ENCODE measurements around the gene NCBP3.

The NCBP3 gene

GRCh38 chr17:3835410-3836229 lies 10.4 kb downstream of the NCBP3 start:
- H3K4me3 ChIP-seq (ENCODE audit: low read length in 2 of 2) = no peak overlapping the region
- peaks cover 14 to 16% of the 10 kb centered on the region in 2 donors for H3K4me1 ChIP-seq (ENCODE audit: control insufficient read depth in 2 of 2, insufficient read depth in 2 of 2, low read length in 2 of 2)
- peaks cover 35 to 48% of the 10 kb centered on the region in 2 donors for H3K36me3 ChIP-seq (ENCODE audit: control insufficient read depth in 2 of 2, insufficient read depth in 2 of 2, low read length in 2 of 2)
- H3K9me3 ChIP-seq (ENCODE audit: control insufficient read depth in 2 of 2, low read length in 2 of 2) = no peaks in the 10 kb centered on the region
- H3K27ac ChIP-seq (ENCODE audit: low read depth in 2 of 2, low read length in 2 of 2) = no peak overlapping the region
- H3K9ac ChIP-seq (ENCODE audit: low read depth in 1 of 2, low read length in 2 of 2) = no peak overlapping the region
- no peaks in the 10 kb centered on the region for H3K27me3 ChIP-seq (ENCODE audit: control insufficient read depth in 2 of 2, insufficient read depth in 2 of 2, low read length in 2 of 2)

DNA sequence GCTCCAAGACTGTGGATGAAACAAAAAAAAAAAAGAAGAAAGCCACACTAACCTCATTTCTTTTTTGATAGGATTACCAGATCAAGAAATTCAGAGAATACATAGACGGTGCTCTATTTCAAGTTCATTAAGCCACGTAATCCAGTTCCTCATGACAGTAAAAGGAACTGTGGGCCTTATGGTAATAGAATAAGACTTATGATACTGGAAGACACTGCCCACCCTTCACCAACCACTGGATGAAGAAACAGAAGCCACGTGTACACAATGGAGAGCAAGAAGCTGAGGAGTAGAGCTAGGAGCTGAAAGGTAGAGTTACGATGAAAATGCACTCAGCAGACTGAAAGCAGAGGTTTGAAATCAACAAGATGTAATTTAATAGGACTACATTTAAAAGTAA lies 11.2 kb downstream of the NCBP3 start:
- Histone ChIP-seq H3K27ac (ENCODE audit: low read depth in 2 of 2, low read length in 2 of 2) (no peak overlapping the region), H3K36me3 (ENCODE audit: control insufficient read depth in 2 of 2, insufficient read depth in 2 of 2, low read length in 2 of 2) (peaks cover 26 to 47% of the 10 kb centered on the region in 2 donors), H3K9me3 (ENCODE audit: control insufficient read depth in 2 of 2, low read length in 2 of 2) (no peaks in the 10 kb centered on the region)

DNA sequence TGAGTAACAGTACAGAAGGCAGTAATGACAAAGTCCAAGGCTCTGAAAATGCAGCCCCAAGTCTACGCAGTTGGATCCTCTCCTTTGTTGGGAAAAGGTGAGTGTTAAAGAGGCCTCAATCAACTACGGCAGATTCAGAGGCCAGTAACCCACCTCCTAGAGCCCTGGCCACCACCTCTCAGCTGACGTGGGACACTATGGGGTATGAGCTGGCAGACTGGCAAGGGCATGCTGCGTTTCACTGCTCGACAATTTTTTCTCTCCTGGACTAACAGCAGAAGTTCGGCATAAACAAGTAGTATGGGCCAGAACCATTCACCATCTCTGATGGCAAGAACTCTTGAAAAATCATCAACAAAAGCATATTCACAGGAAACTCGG lies 17.2 kb downstream of the NCBP3 start:
- Histone ChIP-seq H3K9ac (ENCODE audit: low read depth in 1 of 2, low read length in 2 of 2) (no peak overlapping the region), H3K9me3 (ENCODE audit: control insufficient read depth in 2 of 2, low read length in 2 of 2) (no peaks in the 10 kb centered on the region), H3K27ac (ENCODE audit: low read depth in 2 of 2, low read length in 2 of 2) (peak overlapping the region in 1 of 2 donors; percentile 32), H3K27me3 (ENCODE audit: control insufficient read depth in 2 of 2, insufficient read depth in 2 of 2, low read length in 2 of 2) (no peaks in the 10 kb centered on the region), H3K4me3 (ENCODE audit: low read length in 2 of 2) (no peak overlapping the region), H3K36me3 (ENCODE audit: control insufficient read depth in 2 of 2, insufficient read depth in 2 of 2, low read length in 2 of 2) (peaks cover 30 to 42% of the 10 kb centered on the region in 2 donors), H3K4me1 (ENCODE audit: control insufficient read depth in 2 of 2, insufficient read depth in 2 of 2, low read length in 2 of 2) (peaks cover 0 to 3% of the 10 kb centered on the region in 2 donors)

More for the DNA sequence above, 11.2 kb downstream of the NCBP3 start:
- no peaks in the 10 kb centered on the region for H3K27me3 ChIP-seq (ENCODE audit: control insufficient read depth in 2 of 2, insufficient read depth in 2 of 2, low read length in 2 of 2)
- no peak overlapping the region for H3K9ac ChIP-seq (ENCODE audit: low read depth in 1 of 2, low read length in 2 of 2)
- no peak overlapping the region for H3K4me3 ChIP-seq (ENCODE audit: low read length in 2 of 2)
- peaks cover 14 to 16% of the 10 kb centered on the region in 2 donors for H3K4me1 ChIP-seq (ENCODE audit: control insufficient read depth in 2 of 2, insufficient read depth in 2 of 2, low read length in 2 of 2)

GRCh38 chr17:3828151-3828851 lies 17.7 kb downstream of the NCBP3 start:
- Histone ChIP-seq H3K4me1 (ENCODE audit: control insufficient read depth in 2 of 2, insufficient read depth in 2 of 2, low read length in 2 of 2) (peaks cover 0 to 3% of the 10 kb centered on the region in 2 donors), H3K9me3 (ENCODE audit: control insufficient read depth in 2 of 2, low read length in 2 of 2) (no peaks in the 10 kb centered on the region), H3K36me3 (ENCODE audit: control insufficient read depth in 2 of 2, insufficient read depth in 2 of 2, low read length in 2 of 2) (peaks cover 28 to 45% of the 10 kb centered on the region in 2 donors), H3K27ac (ENCODE audit: low read depth in 2 of 2, low read length in 2 of 2) (peak overlapping the region in 1 of 2 donors; percentile 32), H3K9ac (ENCODE audit: low read depth in 1 of 2, low read length in 2 of 2) (no peak overlapping the region), H3K4me3 (ENCODE audit: low read length in 2 of 2) (no peak overlapping the region), H3K27me3 (ENCODE audit: control insufficient read depth in 2 of 2, insufficient read depth in 2 of 2, low read length in 2 of 2) (no peaks in the 10 kb centered on the region)

- H3K9me3 ChIP-seq (ENCODE audit: control insufficient read depth in 2 of 2, low read length in 2 of 2) = no peaks in the 10 kb centered on the region
- H3K4me3 ChIP-seq (ENCODE audit: low read length in 2 of 2) = no peak overlapping the region
- H3K4me1 ChIP-seq (ENCODE audit: control insufficient read depth in 2 of 2, insufficient read depth in 2 of 2, low read length in 2 of 2) = peaks cover 0 to 3% of the 10 kb centered on the region in 2 donors
- H3K27me3 ChIP-seq (ENCODE audit: control insufficient read depth in 2 of 2, insufficient read depth in 2 of 2, low read length in 2 of 2) = no peaks in the 10 kb centered on the region
- H3K27ac ChIP-seq (ENCODE audit: low read depth in 2 of 2, low read length in 2 of 2) = no peak overlapping the region
- no peak overlapping the region for H3K9ac ChIP-seq (ENCODE audit: low read depth in 1 of 2, low read length in 2 of 2)
- H3K36me3 ChIP-seq (ENCODE audit: control insufficient read depth in 2 of 2, insufficient read depth in 2 of 2, low read length in 2 of 2) = peaks cover 34 to 46% of the 10 kb centered on the region in 2 donors
Measured at GRCh38 chr17:3827124-3827773, 18.8 kb downstream of the NCBP3 start.

DNA sequence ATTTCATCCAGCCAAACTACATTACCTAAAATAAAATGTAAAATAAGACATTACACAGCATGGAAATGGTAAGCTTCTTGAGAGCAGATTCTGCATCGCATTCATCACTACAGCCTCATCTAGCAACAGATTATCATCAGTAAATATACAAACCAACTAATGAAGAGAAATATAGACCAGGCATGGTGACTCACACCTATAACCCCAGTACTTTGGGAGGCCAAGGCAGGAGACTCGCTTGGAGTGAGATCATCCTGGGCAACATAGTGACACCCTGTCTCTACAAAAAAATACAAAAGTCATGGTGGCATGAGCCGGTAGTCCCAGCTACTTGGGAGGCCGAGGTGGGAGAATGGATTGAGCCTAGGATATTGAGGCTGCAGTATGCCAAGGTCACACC lies 19.9 kb downstream of the NCBP3 start:
- H3K9ac ChIP-seq (ENCODE audit: low read depth in 1 of 2, low read length in 2 of 2) = no peak overlapping the region

DNA sequence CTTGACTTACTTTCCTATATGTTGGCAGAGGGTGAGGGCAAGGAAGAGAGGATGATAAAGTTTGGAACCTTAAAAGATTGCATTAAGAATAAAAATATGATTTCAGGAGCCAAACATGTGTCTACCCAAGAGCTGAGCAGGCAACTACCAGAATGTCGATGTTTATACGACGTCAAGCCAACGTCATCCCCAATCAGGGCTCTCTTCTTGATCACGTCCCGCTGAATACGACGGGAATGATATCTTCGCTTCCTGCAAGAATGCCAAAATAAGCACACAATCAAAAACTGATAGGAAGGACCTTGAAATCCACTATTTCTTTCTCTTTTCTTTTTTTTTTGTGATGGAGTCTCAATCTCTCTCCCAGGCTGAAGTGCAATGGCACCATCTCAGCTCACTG lies 24.9 kb downstream of the NCBP3 start:
- H3K36me3 ChIP-seq (ENCODE audit: control insufficient read depth in 2 of 2, insufficient read depth in 2 of 2, low read length in 2 of 2) = peaks cover 50 to 71% of the 10 kb centered on the region in 2 donors
- H3K9me3 ChIP-seq (ENCODE audit: control insufficient read depth in 2 of 2, low read length in 2 of 2) = no peaks in the 10 kb centered on the region
- no peak overlapping the region for H3K4me3 ChIP-seq (ENCODE audit: low read length in 2 of 2)
- H3K27ac ChIP-seq (ENCODE audit: low read depth in 2 of 2, low read length in 2 of 2) = no peak overlapping the region
- no peaks in the 10 kb centered on the region for H3K27me3 ChIP-seq (ENCODE audit: control insufficient read depth in 2 of 2, insufficient read depth in 2 of 2, low read length in 2 of 2)
- H3K9ac ChIP-seq (ENCODE audit: low read depth in 1 of 2, low read length in 2 of 2) = no peak overlapping the region
- no peaks in the 10 kb centered on the region for H3K4me1 ChIP-seq (ENCODE audit: control insufficient read depth in 2 of 2, insufficient read depth in 2 of 2, low read length in 2 of 2)

More for the DNA sequence above, 19.9 kb downstream of the NCBP3 start:
- Histone ChIP-seq H3K4me1 (ENCODE audit: control insufficient read depth in 2 of 2, insufficient read depth in 2 of 2, low read length in 2 of 2) (peaks cover 0 to 3% of the 10 kb centered on the region in 2 donors), H3K27me3 (ENCODE audit: control insufficient read depth in 2 of 2, insufficient read depth in 2 of 2, low read length in 2 of 2) (no peaks in the 10 kb centered on the region), H3K36me3 (ENCODE audit: control insufficient read depth in 2 of 2, insufficient read depth in 2 of 2, low read length in 2 of 2) (peaks cover 42 to 55% of the 10 kb centered on the region in 2 donors), H3K4me3 (ENCODE audit: low read length in 2 of 2) (no peak overlapping the region), H3K9me3 (ENCODE audit: control insufficient read depth in 2 of 2, low read length in 2 of 2) (no peaks in the 10 kb centered on the region), H3K27ac (ENCODE audit: low read depth in 2 of 2, low read length in 2 of 2) (no peak overlapping the region)

GRCh38 chr17:3818786-3819185 lies 27.3 kb downstream of the NCBP3 start:
- Histone ChIP-seq H3K9ac (ENCODE audit: low read depth in 1 of 2, low read length in 2 of 2) (no peak overlapping the region), H3K4me3 (ENCODE audit: low read length in 2 of 2) (no peak overlapping the region), H3K9me3 (ENCODE audit: control insufficient read depth in 2 of 2, low read length in 2 of 2) (no peaks in the 10 kb centered on the region), H3K36me3 (ENCODE audit: control insufficient read depth in 2 of 2, insufficient read depth in 2 of 2, low read length in 2 of 2) (peaks cover 55 to 76% of the 10 kb centered on the region in 2 donors), H3K4me1 (ENCODE audit: control insufficient read depth in 2 of 2, insufficient read depth in 2 of 2, low read length in 2 of 2) (no peaks in the 10 kb centered on the region), H3K27ac (ENCODE audit: low read depth in 2 of 2, low read length in 2 of 2) (no peak overlapping the region), H3K27me3 (ENCODE audit: control insufficient read depth in 2 of 2, insufficient read depth in 2 of 2, low read length in 2 of 2) (no peaks in the 10 kb centered on the region)

DNA sequence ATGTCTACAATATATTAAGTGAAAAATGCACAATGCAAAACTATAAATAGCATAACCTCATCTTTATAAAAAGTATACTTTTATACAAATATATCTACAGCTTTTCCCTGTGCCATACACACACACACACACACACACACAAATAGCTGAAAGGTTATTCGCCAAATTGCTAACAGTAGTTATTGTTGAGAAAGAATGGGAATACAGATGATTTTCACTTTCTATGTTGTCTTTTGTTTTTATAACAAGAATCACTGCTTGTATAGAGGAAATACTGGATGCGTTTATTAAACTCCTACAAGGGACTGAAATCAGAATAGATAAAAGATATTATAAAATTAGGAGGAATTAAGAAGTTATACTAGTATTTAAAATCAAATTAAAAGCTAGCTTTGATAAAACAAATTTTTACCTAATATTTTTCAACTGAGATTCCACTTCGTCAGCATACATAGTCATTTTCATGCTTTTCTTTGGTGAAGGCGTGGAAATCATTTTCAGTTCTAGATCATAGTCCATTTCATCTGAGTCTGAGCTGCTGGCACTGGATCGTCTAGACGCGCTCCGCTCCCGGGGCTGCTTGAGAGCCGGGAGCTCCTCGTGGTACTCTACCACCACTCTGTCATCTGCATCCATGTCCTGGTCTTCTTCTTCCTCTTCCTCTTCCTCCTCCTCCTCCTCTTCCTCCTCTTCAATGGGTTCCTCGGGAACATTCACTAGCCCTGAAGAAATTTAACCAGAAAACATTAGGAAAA lies 28.0 kb downstream of the NCBP3 start:
- Histone ChIP-seq H3K27ac (ENCODE audit: low read depth in 2 of 2, low read length in 2 of 2) (no peak overlapping the region), H3K4me3 (ENCODE audit: low read length in 2 of 2) (no peak overlapping the region), H3K27me3 (ENCODE audit: control insufficient read depth in 2 of 2, insufficient read depth in 2 of 2, low read length in 2 of 2) (no peaks in the 10 kb centered on the region), H3K9me3 (ENCODE audit: control insufficient read depth in 2 of 2, low read length in 2 of 2) (no peaks in the 10 kb centered on the region), H3K9ac (ENCODE audit: low read depth in 1 of 2, low read length in 2 of 2) (no peak overlapping the region), H3K4me1 (ENCODE audit: control insufficient read depth in 2 of 2, insufficient read depth in 2 of 2, low read length in 2 of 2) (no peaks in the 10 kb centered on the region), H3K36me3 (ENCODE audit: control insufficient read depth in 2 of 2, insufficient read depth in 2 of 2, low read length in 2 of 2) (peaks cover 57 to 79% of the 10 kb centered on the region in 2 donors)
